Panc1 (cell line): ENCODE measurements around the gene C14orf93. TPM values are rescaled to one million over a fixed set of nuclear protein-coding genes. Genes with fewer than 3 reads are reported as not detected.

Source experiments
- ATAC-seq: fragments of 200-7000 bp; cut with Tn5 transposase; 2 replicates; pipeline ENCODE4 v1.9.1; 2020; ENCODE audit warnings: mild to moderate bottlenecking, moderate library complexity
- BruUV-seq: library from RNA; stranded (reverse); fragments of 400-500 nt; replicated peaks from 2 replicates; lab custom pipeline; 2021; lab: Mats Ljungman, UMichigan
- CTCF ChIA-PET: fragments of 300-600 bp; sonication (Branson Sonifier 250); formaldehyde crosslinking; loops from one replicate; lab custom pipeline; 2022; ENCODE audit warnings: antibody characterized with exemption; lab: Charles Lee
- POLR2A ChIA-PET: fragments of 300-600 bp; sonication (Branson Sonifier 250); formaldehyde crosslinking; loops from one replicate; lab custom pipeline; 2022; ENCODE audit warnings: antibody characterized with exemption; lab: Charles Lee
- DNase-seq: peaks from one replicate; pipeline ENCODE4 v3.0.0-alpha.2; 2010; ENCODE audit warnings: low read depth, low spot score
- H3K27ac ChIP-seq: 2 replicates; pipeline ENCODE4 v1.5.1; 2011; ENCODE audit warnings: mild to moderate bottlenecking, low read length, inconsistent platforms
- H3K27me3 ChIP-seq: fragments of 200-500 bp; sonication (Bioruptor generic); 2 replicates; pipeline ENCODE4 v1.6.0; 2014; ENCODE audit warnings: low read length, inconsistent platforms; ENCODE audit not compliant: control insufficient read depth, insufficient read depth
- H3K36me3 ChIP-seq: fragments of 200-500 bp; sonication (Bioruptor generic); 2 replicates; pipeline ENCODE4 v1.5.1; 2014; ENCODE audit warnings: inconsistent platforms, mild to moderate bottlenecking, low read length, moderate library complexity; ENCODE audit not compliant: control insufficient read depth, insufficient read depth
- H3K4me1 ChIP-seq: 2 replicates; pipeline ENCODE4 v1.5.1; 2011; ENCODE audit warnings: inconsistent platforms, mild to moderate bottlenecking, low read length, moderate library complexity; ENCODE audit not compliant: control insufficient read depth, insufficient read depth
- H3K4me3 ChIP-seq, 2 experiments: 2 replicates each; pipeline ENCODE4 v1.5.1; 2011 to 2012; ENCODE audit warnings: low read depth in 2 of 2, low read length in 2 of 2, mild to moderate bottlenecking in 2 of 2, inconsistent platforms in 1 of 2, moderate library complexity in 1 of 2
- H3K9me3 ChIP-seq: fragments of 200-500 bp; sonication (Bioruptor generic); 2 replicates; pipeline ENCODE4 v1.5.1; 2014; ENCODE audit warnings: low read depth, mild to moderate bottlenecking, inconsistent platforms, low read length, moderate library complexity; ENCODE audit not compliant: control insufficient read depth, insufficient read depth
- POLR2AphosphoS5 ChIP-seq: IDR thresholded peaks from 2 replicates; pipeline ENCODE4 v1.6.1; 2012; ENCODE audit warnings: mild to moderate bottlenecking, low read depth, low read length, moderate library complexity
- SIN3A ChIP-seq: IDR thresholded peaks from 2 replicates; pipeline ENCODE4 v1.6.1; 2012; ENCODE audit warnings: low read depth, mild to moderate bottlenecking, low read length, moderate library complexity, borderline replicate concordance; ENCODE audit not compliant: insufficient read depth
- TCF7L2 ChIP-seq: IDR thresholded peaks from 2 replicates; pipeline ENCODE4 v1.6.1; 2011; ENCODE audit warnings: mild to moderate bottlenecking, low read depth, low read length, inconsistent platforms
- in situ Hi-C: cut with HindIII; loops from 2 replicates; pipeline ENCODE4 v1.10.0; 2016; ENCODE audit warnings: low sequenced_read_pairs, low pct_unique_long_range_greater_than_20kb
- intact Hi-C: fragments of 100-400 bp; cut with micrococcal nuclease; formaldehyde crosslinking; loops from one replicate; pipeline ENCODE4 v1.10.0; 2022; ENCODE audit not compliant: unreplicated experiment
- total RNA-seq: library from RNA; stranded (reverse); gene quantifications from one replicate; pipeline ENCODE4 v1.2.1, GENCODE V29; 2021; ENCODE audit not compliant: unreplicated experiment
- TF ChIP-seq, protein P1 (sequence below), 2 experiments: IDR thresholded peaks; 2 replicates each; pipeline ENCODE4 v1.6.1; 2011 to 2012; ENCODE audit warnings: low read depth in 2 of 2, control low read depth in 1 of 2, low read length in 1 of 2, mild to moderate bottlenecking in 1 of 2, moderate library complexity in 1 of 2; ENCODE audit not compliant: insufficient read depth in 1 of 2
- TF ChIP-seq, protein P2 (sequence below): fragments of 450-650 bp; IDR thresholded peaks from 2 replicates; pipeline ENCODE4 v1.5.1; 2017; ENCODE audit warnings: mild to moderate bottlenecking

Gene C14orf93
- total RNA-seq, 1 experiment from 2014 or later = 5.6 TPM

DNA sequence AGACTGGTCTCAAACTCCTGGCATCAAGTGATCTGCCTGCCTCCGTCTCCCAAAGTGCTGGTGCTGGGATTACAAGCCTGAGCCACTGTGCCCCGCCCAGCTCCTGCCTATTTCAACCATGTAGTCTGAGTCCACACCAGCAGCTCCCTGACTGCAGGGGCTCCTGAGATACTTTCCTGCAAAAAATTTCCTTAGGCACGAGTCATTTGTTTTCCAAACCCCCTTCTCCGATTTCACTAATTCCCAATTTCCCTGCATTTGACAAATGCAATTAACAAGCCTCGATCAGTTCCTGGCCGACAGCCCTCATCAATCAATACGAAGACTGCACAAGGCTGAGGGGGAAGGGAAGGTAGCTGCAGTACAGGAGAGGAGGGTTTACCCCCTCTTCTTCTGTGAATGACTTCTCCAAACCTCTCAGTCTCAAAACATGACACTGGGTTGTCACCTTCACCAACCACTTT, 14.7 kb upstream of the C14orf93 start:
- no peaks in the 10 kb centered on the region; the same call in 1 of the 2 replicates for H3K36me3 ChIP-seq
- POLR2A ChIA-PET = no interaction called here
- BruUV-seq = no TSS peak
- CTCF ChIA-PET = interaction anchor here (0.6 to 1.0 kb wide), 2 partner anchors 52 to 141 kb away, joined by 3 read pairs; no protein-coding TSS in a partner anchor
- H3K4me3 ChIP-seq = no peak overlapping the region
- in situ Hi-C loops = no loop called here
- H3K27me3 ChIP-seq = no peaks in the 10 kb centered on the region
- H3K4me1 ChIP-seq = no peaks in the 10 kb centered on the region
- DNase-seq = no peak
- intact Hi-C loops = no loop called here
- H3K9me3 ChIP-seq = no peaks in the 10 kb centered on the region
- no peak for TF ChIP-seq SIN3A
- TF ChIP-seq, protein P1, sequence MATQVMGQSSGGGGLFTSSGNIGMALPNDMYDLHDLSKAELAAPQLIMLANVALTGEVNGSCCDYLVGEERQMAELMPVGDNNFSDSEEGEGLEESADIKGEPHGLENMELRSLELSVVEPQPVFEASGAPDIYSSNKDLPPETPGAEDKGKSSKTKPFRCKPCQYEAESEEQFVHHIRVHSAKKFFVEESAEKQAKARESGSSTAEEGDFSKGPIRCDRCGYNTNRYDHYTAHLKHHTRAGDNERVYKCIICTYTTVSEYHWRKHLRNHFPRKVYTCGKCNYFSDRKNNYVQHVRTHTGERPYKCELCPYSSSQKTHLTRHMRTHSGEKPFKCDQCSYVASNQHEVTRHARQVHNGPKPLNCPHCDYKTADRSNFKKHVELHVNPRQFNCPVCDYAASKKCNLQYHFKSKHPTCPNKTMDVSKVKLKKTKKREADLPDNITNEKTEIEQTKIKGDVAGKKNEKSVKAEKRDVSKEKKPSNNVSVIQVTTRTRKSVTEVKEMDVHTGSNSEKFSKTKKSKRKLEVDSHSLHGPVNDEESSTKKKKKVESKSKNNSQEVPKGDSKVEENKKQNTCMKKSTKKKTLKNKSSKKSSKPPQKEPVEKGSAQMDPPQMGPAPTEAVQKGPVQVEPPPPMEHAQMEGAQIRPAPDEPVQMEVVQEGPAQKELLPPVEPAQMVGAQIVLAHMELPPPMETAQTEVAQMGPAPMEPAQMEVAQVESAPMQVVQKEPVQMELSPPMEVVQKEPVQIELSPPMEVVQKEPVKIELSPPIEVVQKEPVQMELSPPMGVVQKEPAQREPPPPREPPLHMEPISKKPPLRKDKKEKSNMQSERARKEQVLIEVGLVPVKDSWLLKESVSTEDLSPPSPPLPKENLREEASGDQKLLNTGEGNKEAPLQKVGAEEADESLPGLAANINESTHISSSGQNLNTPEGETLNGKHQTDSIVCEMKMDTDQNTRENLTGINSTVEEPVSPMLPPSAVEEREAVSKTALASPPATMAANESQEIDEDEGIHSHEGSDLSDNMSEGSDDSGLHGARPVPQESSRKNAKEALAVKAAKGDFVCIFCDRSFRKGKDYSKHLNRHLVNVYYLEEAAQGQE (IDR thresholded peaks at IDR 0.05; ENCODE audit: insufficient read depth in 1 of 2, low read depth in 2 of 2, low read length in 1 of 2) = no peak
- TF ChIP-seq POLR2AphosphoS5 = no peak
- TF ChIP-seq, protein P2, sequence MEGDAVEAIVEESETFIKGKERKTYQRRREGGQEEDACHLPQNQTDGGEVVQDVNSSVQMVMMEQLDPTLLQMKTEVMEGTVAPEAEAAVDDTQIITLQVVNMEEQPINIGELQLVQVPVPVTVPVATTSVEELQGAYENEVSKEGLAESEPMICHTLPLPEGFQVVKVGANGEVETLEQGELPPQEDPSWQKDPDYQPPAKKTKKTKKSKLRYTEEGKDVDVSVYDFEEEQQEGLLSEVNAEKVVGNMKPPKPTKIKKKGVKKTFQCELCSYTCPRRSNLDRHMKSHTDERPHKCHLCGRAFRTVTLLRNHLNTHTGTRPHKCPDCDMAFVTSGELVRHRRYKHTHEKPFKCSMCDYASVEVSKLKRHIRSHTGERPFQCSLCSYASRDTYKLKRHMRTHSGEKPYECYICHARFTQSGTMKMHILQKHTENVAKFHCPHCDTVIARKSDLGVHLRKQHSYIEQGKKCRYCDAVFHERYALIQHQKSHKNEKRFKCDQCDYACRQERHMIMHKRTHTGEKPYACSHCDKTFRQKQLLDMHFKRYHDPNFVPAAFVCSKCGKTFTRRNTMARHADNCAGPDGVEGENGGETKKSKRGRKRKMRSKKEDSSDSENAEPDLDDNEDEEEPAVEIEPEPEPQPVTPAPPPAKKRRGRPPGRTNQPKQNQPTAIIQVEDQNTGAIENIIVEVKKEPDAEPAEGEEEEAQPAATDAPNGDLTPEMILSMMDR = no peak
- TF ChIP-seq TCF7L2 = no peak
- no peak overlapping the region for H3K27ac ChIP-seq
- no peak for ATAC-seq

DNA sequence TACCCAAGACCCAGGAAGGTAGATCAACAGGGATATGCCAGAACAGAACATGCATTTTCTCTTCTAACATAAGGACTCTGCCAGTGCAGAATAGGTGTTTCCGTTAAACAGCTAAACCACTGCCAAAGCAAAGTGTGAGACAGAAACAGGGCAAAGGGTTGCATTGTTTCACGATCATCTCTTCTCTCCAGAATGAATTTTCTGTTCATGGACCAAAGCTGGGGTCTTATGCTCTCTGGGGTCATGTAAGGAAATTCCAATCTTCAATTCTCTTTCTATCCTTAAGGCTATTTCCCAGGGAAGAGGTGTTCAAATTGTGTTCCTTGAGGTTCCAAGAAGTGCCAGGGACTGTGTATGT, 13.8 kb upstream of the C14orf93 start:
- BruUV-seq = no TSS peak
- no peaks in the 10 kb centered on the region for H3K27me3 ChIP-seq
- no peak overlapping the region for H3K4me3 ChIP-seq
- DNase-seq = no peak
- H3K36me3 ChIP-seq = no peaks in the 10 kb centered on the region; the same call in 1 of the 2 replicates
- ChIA-PET CTCF (interaction anchor here (0.6 kb wide), 1 partner anchor 140 kb away, joined by 3 read pairs; no protein-coding TSS in a partner anchor), POLR2A (no interaction called here)
- no peak for ATAC-seq
- intact Hi-C loops = no loop called here
- no peaks in the 10 kb centered on the region for H3K9me3 ChIP-seq
- H3K27ac ChIP-seq = no peak overlapping the region
- in situ Hi-C loops = no loop called here
- TF ChIP-seq SIN3A (no peak), POLR2AphosphoS5 (no peak), TCF7L2 (no peak)
- TF ChIP-seq, protein P1 (IDR thresholded peaks at IDR 0.05; ENCODE audit: insufficient read depth in 1 of 2, low read depth in 2 of 2, low read length in 1 of 2) = no peak
- TF ChIP-seq, protein P2 = no peak
- no peaks in the 10 kb centered on the region for H3K4me1 ChIP-seq
